GM19238 (cell line): ENCODE measurements around the gene RNU2-1.
"Not testable (repeated sequence)": the region's sequence is repeated elsewhere in the genome, so short reads cannot be mapped to it uniquely, and the experiment has no call there.

Experiments
- DNase-seq: peaks from one replicate; pipeline ENCODE4 v3.0.0; 2011; ENCODE audit warnings: low spot score; ENCODE audit not compliant: insufficient read length

RNU2-1 gene

GRCh38 chr17:43233877-43234276 lies at the start of gene RNU2-1:
RNU2-1 (minus strand) TSS chr17:43233977.
- DNase-seq, result not testable (repeated sequence)

- DNase-seq, result not testable (repeated sequence)
Observed at GRCh38 chr17:43272914-43273313, 39.1 kb upstream of the RNU2-1 start.

- not testable (repeated sequence) for DNase-seq
Observed at GRCh38 chr17:43272483-43272882, 38.7 kb upstream of the RNU2-1 start.

- DNase-seq, result not testable (repeated sequence)
Observed at GRCh38 chr17:43270552-43271504, 37.1 kb upstream of the RNU2-1 start.

- DNase-seq, result not testable (repeated sequence)
Observed at GRCh38 chr17:43246456-43246855, 12.7 kb upstream of the RNU2-1 start.

GRCh38 chr17:43240596-43241352 lies 7.0 kb upstream of the RNU2-1 start:
- not testable (repeated sequence) for DNase-seq

GRCh38 chr17:43239597-43239996 lies 5.8 kb upstream of the RNU2-1 start:
- not testable (repeated sequence) for DNase-seq

- DNase-seq, result not testable (repeated sequence)
Observed at GRCh38 chr17:43233263-43233662, 514 bp downstream of the RNU2-1 start.

- not testable (repeated sequence) for DNase-seq
Observed at GRCh38 chr17:43232021-43232699, 1.6 kb downstream of the RNU2-1 start.

GRCh38 chr17:43231205-43232020 lies 2.4 kb downstream of the RNU2-1 start:
- not testable (repeated sequence) for DNase-seq

GRCh38 chr17:43228020-43228782 lies 5.6 kb downstream of the RNU2-1 start, which contains the start of gene CCDC200:
CCDC200 (minus strand) TSS chr17:43228623; CDS start chr17:43228554, 69 bp downstream.
- not testable (repeated sequence) for DNase-seq

GRCh38 chr17:43226393-43226792 lies 7.4 kb downstream of the RNU2-1 start:
- DNase-seq, result no peak

GRCh38 chr17:43224146-43224705 lies 9.6 kb downstream of the RNU2-1 start:
- DNase-seq, result no peak

GRCh38 chr17:43220511-43221125 lies 13.2 kb downstream of the RNU2-1 start:
- no peak for DNase-seq

- no peak for DNase-seq
Observed at GRCh38 chr17:43219746-43220380, 13.9 kb downstream of the RNU2-1 start.

- DNase-seq, result no peak
Observed at GRCh38 chr17:43219001-43219400, 14.8 kb downstream of the RNU2-1 start.

- DNase-seq, result no peak
Observed at GRCh38 chr17:43217614-43218087, 16.1 kb downstream of the RNU2-1 start.
